DOHH2 (cell line): ENCODE measurements around the gene DEDD2.

Source experiments
- H3F3A ChIP-seq: fragments of 200-600 bp; sonication (generic), shearing (Covaris generic); 2 replicates; pipeline ENCODE4 v1.6.0; 2016; ENCODE audit warnings: antibody characterized with exemption, mild to moderate bottlenecking; ENCODE audit not compliant: control insufficient read depth, insufficient read depth
- H3K27ac ChIP-seq: fragments of 200-600 bp; sonication (generic); 2 replicates; pipeline ENCODE4 v1.5.1; 2014; ENCODE audit warnings: low read depth, mild to moderate bottlenecking, low read length, moderate library complexity
- H3K27me3 ChIP-seq: fragments of 200-600 bp; sonication (generic); 2 replicates; pipeline ENCODE4 v1.6.1; 2014; ENCODE audit warnings: mild to moderate bottlenecking, low read length, mixed read lengths; ENCODE audit not compliant: control insufficient read depth
- H3K36me3 ChIP-seq: fragments of 200-600 bp; sonication (generic); 2 replicates; pipeline ENCODE4 v1.6.1; 2014; ENCODE audit warnings: mild to moderate bottlenecking, low read length, moderate library complexity, mixed read lengths; ENCODE audit not compliant: control insufficient read depth
- H3K4me1 ChIP-seq: fragments of 200-600 bp; sonication (generic); 2 replicates; pipeline ENCODE4 v1.6.1; 2014; ENCODE audit warnings: mild to moderate bottlenecking, low read length, mixed read lengths; ENCODE audit not compliant: control insufficient read depth
- H3K4me2 ChIP-seq: fragments of 200-600 bp; sonication (generic); 2 replicates; pipeline ENCODE4 v1.6.0; 2014; ENCODE audit warnings: mild to moderate bottlenecking, low read length, moderate library complexity
- H3K4me3 ChIP-seq: fragments of 200-600 bp; sonication (generic); 2 replicates; pipeline ENCODE4 v1.5.1; 2014; ENCODE audit warnings: mild to moderate bottlenecking, low read length, mixed read lengths
- H3K79me2 ChIP-seq: fragments of 200-600 bp; sonication (generic); 2 replicates; pipeline ENCODE4 v1.6.1; 2014; ENCODE audit warnings: mild to moderate bottlenecking, low read length, mixed read lengths; ENCODE audit not compliant: control insufficient read depth
- H3K9me2 ChIP-seq: fragments of 200-600 bp; sonication (generic); replicated peaks from 2 replicates; pipeline ENCODE4 v1.6.1; 2014; ENCODE audit warnings: mild to moderate bottlenecking, low read length, mixed read lengths; ENCODE audit not compliant: control insufficient read depth
- H3K9me3 ChIP-seq: fragments of 200-600 bp; sonication (generic); 2 replicates; pipeline ENCODE4 v1.6.1; 2014; ENCODE audit warnings: antibody characterized with exemption, low read length, mixed read lengths; ENCODE audit not compliant: control insufficient read depth, insufficient read depth
- H4K20me1 ChIP-seq: fragments of 200-600 bp; sonication (generic); 2 replicates; pipeline ENCODE4 v1.6.0; 2014; ENCODE audit warnings: low read depth, mild to moderate bottlenecking, antibody characterized with exemption, low read length, moderate library complexity; ENCODE audit not compliant: control insufficient read depth, insufficient read depth
- CTCF ChIP-seq: fragments of 200-600 bp; sonication (generic); IDR thresholded peaks from one replicate; pipeline ENCODE4 v1.5.1; 2014; ENCODE audit warnings: antibody characterized with exemption, mild to moderate bottlenecking, low read depth, low read length; ENCODE audit not compliant: poor library complexity, severe bottlenecking
- EZH2phosphoT487 ChIP-seq: fragments of 200-600 bp; sonication (generic); IDR thresholded peaks from 2 replicates; pipeline ENCODE4 v1.6.1; 2017; ENCODE audit warnings: borderline replicate concordance, mild to moderate bottlenecking, antibody characterized with exemption, low read length, moderate library complexity, mixed read lengths

DEDD2 gene

GRCh38 chr19:42253245-42254088, 36.0 kb upstream of the DEDD2 start:
- TF ChIP-seq EZH2phosphoT487 (no peak), CTCF (no peak)
- Histone ChIP-seq H3F3A (no peaks in the 10 kb centered on the region), H3K36me3 (peaks cover 47% of the 10 kb centered on the region), H3K79me2 (peaks cover 52% of the 10 kb centered on the region), H3K27me3 (peaks cover 10% of the 10 kb centered on the region), H4K20me1 (no peaks in the 10 kb centered on the region; the same call in 1 of the 2 replicates), H3K4me3 (peak overlapping the region; percentile 93), H3K9me2 (no peaks in the 10 kb centered on the region), H3K27ac (peak overlapping the region; percentile 80), H3K4me1 (peaks cover 29% of the 10 kb centered on the region), H3K9me3 (no peaks in the 10 kb centered on the region), H3K4me2 (peak overlapping the region; percentile 80)

GRCh38 chr19:42252365-42253244, 35.1 kb upstream of the DEDD2 start:
- H3K79me2 ChIP-seq: peaks cover 52% of the 10 kb centered on the region
- peaks cover 29% of the 10 kb centered on the region for H3K4me1 ChIP-seq
- TF ChIP-seq CTCF: no peak
- no peak for TF ChIP-seq EZH2phosphoT487

GRCh38 chr19:42251572-42252358, 34.3 kb upstream of the DEDD2 start:
- peaks cover 52% of the 10 kb centered on the region for H3K79me2 ChIP-seq

More at GRCh38 chr19:42252365-42253244, 35.1 kb upstream of the DEDD2 start:
- H3K9me3 ChIP-seq: no peaks in the 10 kb centered on the region
- H3K4me2 ChIP-seq: peak overlapping the region; percentile 80
- H3K27me3 ChIP-seq: peaks cover 10% of the 10 kb centered on the region
- peak overlapping the region; percentile 73 for H3K27ac ChIP-seq
- peak overlapping the region; percentile 93 for H3K4me3 ChIP-seq
- no peaks in the 10 kb centered on the region for H3K9me2 ChIP-seq
- H3F3A ChIP-seq: no peaks in the 10 kb centered on the region
- H4K20me1 ChIP-seq: no peaks in the 10 kb centered on the region; the same call in 1 of the 2 replicates
- H3K36me3 ChIP-seq: peaks cover 48% of the 10 kb centered on the region

More at GRCh38 chr19:42251572-42252358, 34.3 kb upstream of the DEDD2 start:
- Histone ChIP-seq H3K9me2 (no peaks in the 10 kb centered on the region), H3K36me3 (peaks cover 52% of the 10 kb centered on the region), H3K4me1 (peaks cover 29% of the 10 kb centered on the region), H4K20me1 (no peaks in the 10 kb centered on the region; the same call in 1 of the 2 replicates), H3K27ac (no peak overlapping the region), H3F3A (no peaks in the 10 kb centered on the region), H3K9me3 (no peaks in the 10 kb centered on the region), H3K27me3 (peaks cover 8% of the 10 kb centered on the region), H3K4me2 (peak overlapping the region; percentile 30; the same call in 1 of the 2 replicates), H3K4me3 (peak overlapping the region; percentile 11; the same call in 1 of the 2 replicates)
- no peak for TF ChIP-seq EZH2phosphoT487
- TF ChIP-seq CTCF: no peak
